ENCODE measurements around the gene RAP1GAP2.

GRCh38 chr17:2996810-2997670 lies 200.8 kb downstream of the RAP1GAP2 start:
- TF ChIP-seq POLR2A (IDR thresholded peaks at IDR 0.05) (no peak), POLR2AphosphoS5 (IDR thresholded peaks at IDR 0.05; ENCODE audit: insufficient read depth in 1 of 2, low read depth in 1 of 2) (no peak), CTCF (IDR thresholded peaks at IDR 0.05) (no peak)
